HFF-Myc (cell line): ENCODE results near the gene EIF2AK3.
A peak's percentile ranks its signal among the peaks of the same experiment; 100 is the strongest.
"Not testable (repeated sequence)": the region's sequence is repeated elsewhere in the genome, so short reads cannot be mapped to it uniquely, and the experiment has no call there.

Experiments used
- DNase-seq: peaks from one replicate; pipeline ENCODE4 v3.0.0-alpha.2; 2011; ENCODE audit warnings: low read depth; ENCODE audit errors: extremely low read depth
- H3K4me3 ChIP-seq: replicated peaks from 2 replicates; pipeline ENCODE4 v1.5.1; 2011; ENCODE audit warnings: low read depth, mild to moderate bottlenecking, control low read depth, low read length
- CTCF ChIP-seq: IDR thresholded peaks from 2 replicates; pipeline ENCODE4 v1.5.1; 2012; ENCODE audit warnings: mild to moderate bottlenecking, low read depth, low read length, control low read depth; ENCODE audit errors: missing control alignments

EIF2AK3 gene

DNA sequence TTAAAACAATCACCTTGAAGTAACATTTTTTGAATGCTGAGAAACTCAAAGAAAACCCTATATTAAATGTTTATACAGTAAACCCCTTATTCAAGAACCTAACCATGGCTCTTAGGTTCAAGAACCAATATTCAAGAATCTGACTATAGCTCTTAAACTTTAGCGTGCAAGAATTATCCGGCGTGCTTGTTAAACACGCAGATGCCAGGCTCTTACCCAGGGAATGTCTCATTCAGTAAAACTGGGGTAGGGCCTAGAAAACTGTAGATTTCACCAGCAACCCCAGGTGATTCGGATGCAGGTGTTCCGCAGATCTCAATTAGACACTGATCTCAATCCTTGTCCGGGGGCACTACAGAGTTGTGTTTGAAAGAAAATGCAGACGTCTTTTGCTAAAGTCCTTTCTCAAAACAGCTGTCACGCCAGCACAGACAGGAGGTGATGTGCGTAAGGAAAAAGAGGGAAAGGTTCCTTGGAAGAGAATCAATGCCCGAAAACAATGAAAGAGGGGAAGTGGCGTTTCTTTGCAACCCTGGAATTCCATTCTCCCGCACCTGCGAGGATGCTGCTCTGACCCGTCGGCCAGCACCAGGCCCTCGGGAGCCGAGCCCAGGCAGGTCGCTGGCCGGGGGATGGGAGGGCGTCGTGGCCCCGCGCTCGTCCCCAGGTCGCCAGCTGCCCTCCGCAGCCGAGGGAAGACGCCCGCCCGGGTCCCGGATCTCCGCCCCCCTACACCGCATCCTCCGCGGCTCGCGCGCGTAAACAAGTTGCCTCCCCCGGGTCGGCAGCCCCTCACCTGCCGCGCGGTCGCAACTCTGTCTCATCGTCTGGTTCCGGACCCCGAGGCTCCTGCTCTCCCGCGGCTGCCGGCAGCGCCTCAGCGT is 851 bp downstream of the EIF2AK3 start:
- DNase-seq: no peak
- no peak for TF ChIP-seq CTCF
- peak overlapping the region; percentile 89 for H3K4me3 ChIP-seq

GRCh38 chr2:88624477-88624876 is 2.8 kb downstream of the EIF2AK3 start:
- H3K4me3 ChIP-seq: no peak overlapping the region
- no peak for TF ChIP-seq CTCF
- DNase-seq: no peak

DNA sequence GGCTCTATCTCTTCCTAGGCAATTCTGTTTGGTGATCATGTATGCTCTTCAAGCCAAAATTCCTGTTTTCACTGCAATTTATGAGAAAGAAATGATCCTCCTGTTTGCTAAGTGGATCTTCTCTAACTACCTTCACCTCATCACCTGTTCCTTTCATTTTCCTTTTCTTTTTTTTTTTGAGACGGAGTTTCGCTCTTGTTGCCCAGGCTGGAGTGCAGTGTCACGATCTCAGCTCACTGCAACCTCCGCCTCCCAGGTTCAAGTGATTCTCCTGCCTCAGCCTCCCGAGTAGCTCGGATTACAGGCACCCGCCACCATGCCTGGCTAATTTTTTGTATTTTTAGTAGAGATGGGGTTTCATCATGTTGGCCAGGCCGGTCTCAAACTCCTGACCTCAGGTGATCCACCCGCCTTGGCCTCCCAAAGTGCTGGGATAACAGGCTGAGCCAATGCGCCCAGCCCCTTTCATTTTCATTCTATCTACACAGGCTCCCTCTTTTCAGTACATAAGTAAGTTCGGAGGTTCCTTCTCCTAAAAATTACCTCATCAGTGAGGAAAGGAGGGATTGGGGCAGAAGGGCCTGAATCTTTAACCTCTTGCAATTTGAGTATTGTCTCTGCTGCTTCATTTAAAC is 3.3 kb downstream of the EIF2AK3 start:
- not testable (repeated sequence) for H3K4me3 ChIP-seq, DNase-seq

DNA sequence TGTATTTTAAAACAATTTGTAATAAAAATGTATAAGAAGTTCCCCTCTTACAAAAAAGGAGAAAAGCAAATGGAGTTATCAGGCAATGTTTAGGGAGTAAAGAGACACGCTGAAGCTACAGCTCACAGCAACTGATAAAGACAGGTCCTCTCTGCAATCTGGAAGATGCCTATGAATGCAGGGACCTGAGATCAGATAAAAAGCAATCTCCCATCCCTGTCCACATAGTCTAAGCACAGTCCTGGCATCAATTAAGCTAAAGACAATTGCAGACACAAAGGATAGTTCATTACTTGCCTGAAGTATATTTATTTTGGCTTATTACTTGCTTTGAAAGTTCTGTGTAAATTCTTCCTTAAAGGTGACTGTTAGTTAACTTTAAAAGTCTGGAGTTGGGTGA is 5.0 kb downstream of the EIF2AK3 start:
- no peak for DNase-seq
- TF ChIP-seq CTCF: no peak
- H3K4me3 ChIP-seq: no peak overlapping the region

- no peak overlapping the region for H3K4me3 ChIP-seq
- no peak for TF ChIP-seq CTCF
- DNase-seq: no peak
These were observed 5.8 kb downstream of the EIF2AK3 start for GRCh38 chr2:88621432-88621831.

DNA sequence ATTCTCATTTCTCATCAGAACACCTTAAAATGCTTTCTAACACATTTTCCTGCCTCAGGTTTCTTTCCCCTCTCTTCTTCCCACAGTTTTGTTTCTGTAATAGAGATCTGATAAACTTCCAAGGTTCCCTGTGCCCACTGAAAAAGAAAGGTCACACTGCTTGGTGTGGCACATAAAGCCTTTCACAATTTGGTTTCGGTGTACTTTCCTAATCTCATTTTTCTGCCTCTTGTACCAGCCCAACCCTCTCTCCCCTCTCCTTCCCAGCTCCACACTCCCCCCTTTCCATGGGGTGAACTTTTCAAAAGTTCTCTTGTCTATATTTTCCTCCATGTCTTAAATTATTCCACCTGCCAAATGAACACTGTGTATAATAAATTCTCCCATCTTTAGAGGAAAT is 7.2 kb downstream of the EIF2AK3 start:
- no peak for TF ChIP-seq CTCF
- DNase-seq: no peak
- H3K4me3 ChIP-seq: no peak overlapping the region

GRCh38 chr2:88615822-88616221 is 11.4 kb downstream of the EIF2AK3 start:
- TF ChIP-seq CTCF: no peak
- DNase-seq: no peak
- H3K4me3 ChIP-seq: no peak overlapping the region
